ENCODE results near the gene TRIM45.

GRCh38 chr1:117112047-117112717 is 9.4 kb downstream of the TRIM45 start:
- TF ChIP-seq CTCF (conservative IDR thresholded peaks at IDR 0.05) (no peak), ZFX (IDR thresholded peaks at IDR 0.05) (no peak)

All from C4-2B (cell line).